Aorta (tissue), 5 donors: ENCODE results near the gene SCN1A. TPM values are rescaled to one million over a fixed set of nuclear protein-coding genes. Genes with fewer than 3 reads are reported as not detected.
"Not testable (repeated sequence)": the region's sequence is repeated elsewhere in the genome, so short reads cannot be mapped to it uniquely, and the experiment has no call there.

ENCODE experiments used
- ATAC-seq: fragments of 200-7000 bp; cut with Tn5 transposase; one replicate; pipeline ENCODE4 v1.9.1; 2022; ENCODE audit warnings: moderate library complexity; ENCODE audit not compliant: low FRiP score
- DNase-seq, 2 donors: peaks; one replicate each; pipeline ENCODE4 v3.0.0-alpha.2; 2020
- H3K27ac ChIP-seq, 2 donors: one replicate each; pipeline ENCODE4 v1.5.1; 2013; ENCODE audit warnings: low read length in 2 of 2, mild to moderate bottlenecking in 2 of 2, moderate library complexity in 2 of 2, control low read depth in 1 of 2, inconsistent platforms in 1 of 2, low read depth in 1 of 2
- H3K27me3 ChIP-seq, 2 donors: one replicate each; pipeline ENCODE4 v1.6.1; 2013; ENCODE audit warnings: control low read depth in 1 of 2, low read length in 1 of 2, mild to moderate bottlenecking in 1 of 2, moderate library complexity in 1 of 2; ENCODE audit not compliant: insufficient read depth in 2 of 2, control insufficient read depth in 1 of 2
- H3K36me3 ChIP-seq, 2 donors: one replicate each; pipeline ENCODE4 v1.6.1; 2013; ENCODE audit warnings: control low read depth in 1 of 2, low read length in 1 of 2, mild to moderate bottlenecking in 1 of 2; ENCODE audit not compliant: insufficient read depth in 2 of 2, control insufficient read depth in 1 of 2
- H3K4me1 ChIP-seq, 2 donors: one replicate each; pipeline ENCODE4 v1.6.1; 2013; ENCODE audit warnings: low read length in 2 of 2, control low read depth in 1 of 2, mild to moderate bottlenecking in 1 of 2, moderate library complexity in 1 of 2; ENCODE audit not compliant: insufficient read depth in 2 of 2, control insufficient read depth in 1 of 2
- H3K4me3 ChIP-seq, 2 donors: one replicate each; pipeline ENCODE4 v1.5.1; 2013; ENCODE audit warnings: low read length in 2 of 2, control low read depth in 1 of 2, mild to moderate bottlenecking in 1 of 2
- H3K9me3 ChIP-seq: one replicate; pipeline ENCODE4 v1.6.1; 2013; ENCODE audit warnings: mild to moderate bottlenecking, low read length; ENCODE audit not compliant: control insufficient read depth
- WGBS, 2 donors: extraction: QIAGEN DNeasy Blood & Tissue Kit; methylation state at CpG; one replicate each; pipeline ENCODE4 v1.1.7; 2013; 5-methylcytosine and 5-hydroxymethylcytosine counted together
- intact Hi-C, 2 donors: fragments of 100-400 bp; cut with DNase I; formaldehyde crosslinking; loops; one replicate each; pipeline versions ENCODE4 v1.14.2 to v1.15.0; 2022
- polyA plus RNA-seq, 2 donors: library from polyadenylated mRNA; stranded (reverse); fragments of 200-250 nt; gene quantifications; one replicate each; pipeline ENCODE4 v1.2.3, GENCODE V29; 2013
- total RNA-seq, 2 donors: library from RNA; stranded (reverse); fragmentation: NEBNext Ultra II Directional; extraction: Animal tissue kit (Norgen Biotek cat#: 25700); gene quantifications; one replicate each; pipeline ENCODE4 v1.2.1, GENCODE V29; 2021
- donor health status: healthy with polysubstance abuse.
- donor health status: Bipolar disorder and iron deficiency.
- donor health status: DM: no; HTN: no; CAD: no.
- donor health status: DM: no; HTN: no; CAD: no.
- donor health status: DM: yes; HTN: yes; CAD: no.

The SCN1A gene
- total and polyA plus RNA-seq, 4 donors: not detected

DNA sequence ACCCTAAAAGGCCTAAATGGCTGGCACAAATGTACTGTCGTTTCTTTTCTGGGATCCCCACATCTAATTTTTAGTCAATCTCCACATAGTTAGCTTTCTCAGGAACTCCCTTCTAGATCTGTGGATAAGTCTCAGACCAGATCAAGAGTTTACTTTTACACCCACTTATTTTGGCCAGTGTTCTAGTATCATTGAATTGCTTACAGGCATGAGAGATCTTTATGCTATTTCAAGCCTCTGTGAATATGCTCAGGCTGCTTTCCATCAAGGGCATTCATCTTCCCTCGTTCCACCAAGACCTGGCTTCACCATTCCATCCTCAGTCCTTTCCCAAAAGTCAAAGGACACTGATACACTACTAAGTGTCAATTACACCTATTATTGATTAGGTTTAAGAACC is 27.8 kb upstream of the SCN1A start:
- no peak for ATAC-seq

DNA sequence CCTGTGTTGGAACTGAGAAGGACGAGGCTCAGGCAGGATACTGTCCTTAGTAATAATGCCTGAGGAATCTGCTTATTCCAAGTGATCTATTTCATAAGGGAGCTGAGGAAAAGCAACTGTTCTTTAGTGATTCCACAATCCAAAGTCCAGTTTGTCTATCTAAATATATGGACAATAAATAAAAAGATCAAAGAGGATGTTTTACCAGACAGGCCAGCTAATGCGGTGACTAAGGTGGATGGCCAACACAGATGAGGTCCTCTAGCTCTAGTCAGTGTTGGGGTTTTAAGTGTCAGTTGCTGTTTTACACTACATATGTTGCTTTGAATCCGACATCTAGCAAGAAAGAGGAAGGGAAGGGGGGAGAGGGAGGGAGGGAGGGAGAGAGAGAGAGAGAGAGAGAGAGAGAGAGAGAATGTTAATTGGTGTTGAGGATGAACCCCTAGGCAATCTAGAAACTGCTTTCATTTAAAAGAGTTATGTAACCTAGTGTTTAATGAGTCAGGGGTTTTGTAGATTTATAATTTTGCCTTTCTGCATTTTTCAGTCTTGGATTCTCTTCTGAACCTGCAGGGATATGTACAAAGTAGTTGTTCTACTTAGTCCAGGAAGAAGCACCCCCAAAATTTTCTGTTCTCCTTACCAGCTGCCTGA is 27.0 kb upstream of the SCN1A start:
- H3K4me3 ChIP-seq: no peak overlapping the region
- H3K4me1 ChIP-seq: no peaks in the 10 kb centered on the region
- intact Hi-C loops: no loop called here
- no peaks in the 10 kb centered on the region for H3K9me3 ChIP-seq
- no peaks in the 10 kb centered on the region for H3K36me3 ChIP-seq
- ATAC-seq (no peak), DNase-seq (no peak)
- 41 to 72% methylated on average over 3 of the region's 3 CpGs for WGBS, 2 donors
- H3K27ac ChIP-seq: no peak overlapping the region
- H3K27me3 ChIP-seq: peaks cover 0 to 1% of the 10 kb centered on the region in 2 donors

More for the DNA sequence above, 27.8 kb upstream of the SCN1A start:
- Histone ChIP-seq H3K9me3 (no peaks in the 10 kb centered on the region), H3K4me3 (no peak overlapping the region), H3K27me3 (peaks cover 0 to 1% of the 10 kb centered on the region in 2 donors), H3K36me3 (no peaks in the 10 kb centered on the region), H3K4me1 (no peaks in the 10 kb centered on the region), H3K27ac (no peak overlapping the region)
- no peak for DNase-seq
- intact Hi-C loops: no loop called here
- 76 to 81% methylated on average over 2 of the region's 2 CpGs for WGBS, 2 donors

GRCh38 chr2:166152064-166152463 is 24.2 kb upstream of the SCN1A start:
- H3K27me3 ChIP-seq: peaks cover 0 to 1% of the 10 kb centered on the region in 2 donors
- no peak overlapping the region for H3K4me3 ChIP-seq
- intact Hi-C loops: no loop called here
- DNase-seq (no peak), ATAC-seq (no peak)
- no peaks in the 10 kb centered on the region for H3K9me3 ChIP-seq
- no peak overlapping the region for H3K27ac ChIP-seq
- H3K36me3 ChIP-seq: no peaks in the 10 kb centered on the region
- no peaks in the 10 kb centered on the region for H3K4me1 ChIP-seq

DNA sequence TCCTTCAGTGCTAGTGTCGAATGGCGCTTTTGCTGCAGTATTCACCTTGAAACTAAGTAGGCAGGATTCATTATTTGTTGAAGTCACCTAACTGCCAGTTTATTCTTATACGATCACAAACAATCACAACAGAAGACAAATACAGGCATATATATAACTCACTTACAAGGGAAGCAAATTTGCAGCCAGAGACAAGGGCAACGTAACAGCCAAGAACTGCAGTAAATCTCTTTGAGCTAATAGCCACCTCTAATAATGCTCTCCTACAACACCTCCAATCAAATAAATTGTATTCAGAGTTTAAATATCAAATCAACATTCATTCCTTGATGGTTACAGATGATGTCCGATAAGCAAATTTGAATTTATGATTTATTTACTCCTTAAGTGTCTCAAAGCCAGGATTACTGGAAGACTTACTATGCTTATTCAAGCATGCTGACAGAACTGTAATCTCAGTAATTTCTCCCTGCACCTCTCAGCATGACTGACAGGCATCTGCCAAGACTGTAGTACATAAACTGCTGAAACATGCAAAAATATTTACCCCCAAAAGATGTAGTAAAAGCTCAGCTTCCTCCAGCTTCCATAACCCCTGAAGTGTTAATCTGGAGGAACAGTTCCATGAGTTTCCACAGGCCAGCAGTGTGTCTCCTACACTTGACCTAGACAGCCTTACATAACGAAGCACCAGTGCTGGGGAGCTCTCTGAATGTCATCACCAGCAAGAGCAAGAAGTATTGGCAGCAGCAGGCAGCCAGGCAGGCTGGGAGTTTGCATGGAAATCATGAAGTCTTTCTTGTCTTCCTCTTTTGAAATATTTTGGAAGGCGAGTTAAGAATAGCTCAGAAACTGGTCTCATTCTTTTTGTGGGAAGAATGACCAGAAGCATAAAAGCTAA is 20.9 kb upstream of the SCN1A start:
- Histone ChIP-seq H3K9me3 (no peaks in the 10 kb centered on the region), H3K36me3 (no peaks in the 10 kb centered on the region), H3K4me3 (no peak overlapping the region), H3K27ac (no peak overlapping the region), H3K27me3 (no peaks in the 10 kb centered on the region), H3K4me1 (no peaks in the 10 kb centered on the region)
- DNase-seq (no peak), ATAC-seq (no peak)
- 59 to 65% methylated on average over 7 of the region's 7 CpGs for WGBS, 2 donors
- intact Hi-C loops: no loop called here

GRCh38 chr2:166147883-166148282 is 20.1 kb upstream of the SCN1A start:
- H3K36me3 ChIP-seq: no peaks in the 10 kb centered on the region
- DNase-seq: no peak
- no peaks in the 10 kb centered on the region for H3K9me3 ChIP-seq
- intact Hi-C loops: no loop called here
- ATAC-seq: no peak
- H3K27me3 ChIP-seq: no peaks in the 10 kb centered on the region
- no peak overlapping the region for H3K4me3 ChIP-seq
- WGBS, 2 donors: 52 to 56% methylated on average over 2 of the region's 2 CpGs
- H3K4me1 ChIP-seq: no peaks in the 10 kb centered on the region
- H3K27ac ChIP-seq: no peak overlapping the region

- no peaks in the 10 kb centered on the region for H3K27me3 ChIP-seq
- intact Hi-C loops: no loop called here
- no peaks in the 10 kb centered on the region for H3K36me3 ChIP-seq
- H3K4me3 ChIP-seq: no peak overlapping the region
- 63 to 66% methylated on average over 1 of the region's 1 CpG for WGBS, 2 donors
- no peak for ATAC-seq
- H3K27ac ChIP-seq: no peak overlapping the region
- H3K4me1 ChIP-seq: no peaks in the 10 kb centered on the region
- DNase-seq: no peak
- no peaks in the 10 kb centered on the region for H3K9me3 ChIP-seq
Observed at GRCh38 chr2:166144071-166144470, 16.3 kb upstream of the SCN1A start.

GRCh38 chr2:166140932-166141331 is 13.1 kb upstream of the SCN1A start:
- no peak for ATAC-seq
- 79 to 83% methylated on average over 2 of the region's 2 CpGs for WGBS, 2 donors
- intact Hi-C loops: no loop called here

GRCh38 chr2:166140475-166140874 is 12.7 kb upstream of the SCN1A start:
- no peak overlapping the region for H3K4me3 ChIP-seq
- 36 to 49% methylated on average over 7 of the region's 7 CpGs for WGBS, 2 donors
- no peaks in the 10 kb centered on the region for H3K36me3 ChIP-seq
- ATAC-seq (no peak), DNase-seq (no peak)
- H3K27me3 ChIP-seq: no peaks in the 10 kb centered on the region
- no peaks in the 10 kb centered on the region for H3K9me3 ChIP-seq
- H3K27ac ChIP-seq: no peak overlapping the region
- H3K4me1 ChIP-seq: no peaks in the 10 kb centered on the region
- intact Hi-C loops: no loop called here

More at GRCh38 chr2:166140932-166141331, 13.1 kb upstream of the SCN1A start:
- Histone ChIP-seq H3K36me3 (no peaks in the 10 kb centered on the region), H3K4me3 (no peak overlapping the region), H3K9me3 (no peaks in the 10 kb centered on the region), H3K27ac (no peak overlapping the region), H3K4me1 (no peaks in the 10 kb centered on the region), H3K27me3 (no peaks in the 10 kb centered on the region)
- no peak for DNase-seq

GRCh38 chr2:166139479-166139878 is 11.7 kb upstream of the SCN1A start:
- DNase-seq, ATAC-seq, H3K27me3 ChIP-seq, intact Hi-C loops, H3K4me1 ChIP-seq, H3K4me3 ChIP-seq, H3K27ac ChIP-seq, H3K36me3 ChIP-seq, H3K9me3 ChIP-seq: not testable (repeated sequence)
- WGBS, 2 donors: 65 to 66% methylated on average over 3 of the region's 3 CpGs
